K562 (cell line): ENCODE data around the gene SHE. TPM values are rescaled to one million over a fixed set of nuclear protein-coding genes. Genes with fewer than 3 reads are reported as not detected.

ENCODE experiments used
- ARID1B ChIP-seq: fragments of 450-650 bp; IDR thresholded peaks from 2 replicates; pipeline ENCODE4 v1.6.1; 2016; ENCODE audit warnings: antibody characterized with exemption, mild to moderate bottlenecking, inconsistent platforms
- CBFA2T3 ChIP-seq: fragments of 450-650 bp; IDR thresholded peaks from 2 replicates; pipeline ENCODE4 v1.6.1; 2017
- CCNT2 ChIP-seq: IDR thresholded peaks from 2 replicates; pipeline ENCODE4 v1.6.1; 2011; ENCODE audit warnings: borderline replicate concordance, low read depth, mild to moderate bottlenecking, moderate library complexity, mixed read lengths, low read length; ENCODE audit not compliant: insufficient read length; ENCODE audit errors: extremely low read depth
- DPF2 ChIP-seq: fragments of 450-650 bp; IDR thresholded peaks from 2 replicates; pipeline ENCODE4 v1.6.1; 2016
- ETV5 ChIP-seq: sonication (generic); formaldehyde crosslinking; IDR thresholded peaks from 2 replicates; pipeline ENCODE4 v1.4.0; 2020; ENCODE audit warnings: low read depth, mild to moderate bottlenecking, missing genetic modification reagents
- JUND ChIP-seq, 2 experiments: IDR thresholded peaks; 2 replicates in 1 of 2; 3 replicates in 1 of 2; pipeline ENCODE4 v1.6.1; 2011; ENCODE audit warnings: borderline replicate concordance in 2 of 2, low read depth in 2 of 2, low read length in 2 of 2, improper control_type of control experiment in 1 of 2, missing biosample characterization in 1 of 2, missing genetic modification characterization in 1 of 2, missing genetic modification reagents in 1 of 2
- RAD21 ChIP-seq, 2 experiments: fragments of 250-450 bp in 1 of 2; fragments of 450-650 bp in 1 of 2; sonication (Bioruptor Pico) in 1 of 2; formaldehyde crosslinking in 1 of 2; IDR thresholded peaks in 1 of 2; conservative IDR thresholded peaks in 1 of 2; 2 replicates each; pipeline versions ENCODE4 v1.4.0 to v1.8.0; 2020 to 2022; ENCODE audit warnings: mild to moderate bottlenecking in 2 of 2, moderate library complexity in 1 of 2
- SMARCE1 ChIP-seq: fragments of 450-650 bp; IDR thresholded peaks from 2 replicates; pipeline ENCODE4 v1.7.1; 2016; ENCODE audit warnings: mild to moderate bottlenecking
- TAF9B ChIP-seq: fragments of 450-650 bp; IDR thresholded peaks from 2 replicates; pipeline ENCODE4 v1.6.1; 2018; ENCODE audit warnings: mild to moderate bottlenecking; ENCODE audit not compliant: partially characterized antibody
- TCF3 ChIP-seq: sonication (generic); formaldehyde crosslinking; IDR thresholded peaks from 2 replicates; pipeline ENCODE4 v1.4.0; 2020; ENCODE audit warnings: mild to moderate bottlenecking, missing genetic modification reagents
- TRIM24 ChIP-seq, 2 experiments: fragments of 450-650 bp; IDR thresholded peaks; 2 replicates each; pipeline ENCODE4 v1.6.1; 2016
- ZNF395 ChIP-seq: fragments of 200-800 bp; sonication (Bioruptor generic); IDR thresholded peaks from 2 replicates; pipeline ENCODE4 v1.6.1; 2017; ENCODE audit warnings: missing genetic modification characterization, missing compliant biosample characterization
- polyA plus RNA-seq, 8 experiments: library from polyadenylated mRNA; depleted of rRNA in 4 of 8; stranded (reverse) in 5 of 8; unstranded in 3 of 8; fragments of >200 nt; fragmentation: Nextera tagmentation in 2 of 8; fragmentation: Illumina TruSeq in 1 of 8; extraction: Ambion mirVana in 2 of 8; extraction: Trizol in 1 of 8; gene quantifications; 2 replicates each; pipeline versions ENCODE4 v1.2.1 to v1.2.3, GENCODE V29; 2011 to 2014; ENCODE audit warnings: inconsistent platforms in 1 of 8, missing spikeins in 1 of 8
- total RNA-seq, 7 experiments: library from RNA; depleted of rRNA in 6 of 7; stranded (reverse); fragments of >200 nt in 6 of 7; fragmentation: Illumina TruSeq in 2 of 7; extraction: Trizol in 2 of 7; gene quantifications; 2 replicates each; pipeline versions ENCODE4 v1.2.1 to v1.2.3, GENCODE V29; 2011 to 2021; ENCODE audit warnings: low replicate concordance in 1 of 7

Gene SHE
- total and polyA plus RNA-seq, 9 of the 15 experiments (the other 6 are each of a cell fraction or from before 2014, with no cell fraction given), result 0.01 to 0.05 TPM; not detected in 7

- TF ChIP-seq ZNF395 (CRISPR knock-in tag), result no peak
- no peak for TF ChIP-seq ETV5
- TF ChIP-seq TRIM24 (IDR thresholded peaks at IDR 0.05), result peak in 1 of 2 experiments; percentile 14; a peak in 1 of 4 replicates
- TF ChIP-seq DPF2, result peak; percentile 67; the same call in 1 of the 2 replicates
- TF ChIP-seq CBFA2T3, result peak; percentile 87
- peak in 1 of 2 experiments; percentile 3; a peak in 1 of 4 replicates for TF ChIP-seq RAD21 (CRISPR knock-in tag; conservative IDR thresholded peaks at IDR 0.05 in 1 of 2, IDR thresholded peaks at IDR 0.05 in 1 of 2)
- TF ChIP-seq TCF3 (CRISPR knock-in tag), result peak; percentile 75
- peak; percentile 3; the same call in 1 of the 2 replicates for TF ChIP-seq JUND (IDR thresholded peaks at IDR 0.05; ENCODE audit: borderline replicate concordance, low read depth, low read length)
- no peak; the same call in 2 of the 3 replicates for TF ChIP-seq JUND (tag; IDR thresholded peaks at IDR 0.05; ENCODE audit: borderline replicate concordance, low read depth, low read length)
- peak; percentile 86 for TF ChIP-seq ARID1B
- no peak for TF ChIP-seq CCNT2
- TF ChIP-seq SMARCE1, result 0 out of 2 replicates have a peak, but pooled peaks have one; percentile 45
- TF ChIP-seq TAF9B, result peak; percentile 19
- TF ChIP-seq, all 486 proteins: peak for 42
Observed at GRCh38 chr1:154490317-154490716, 11.9 kb downstream of the SHE start (continued).
